Central memory CD4-positive, alpha-beta T cell (primary cell): ENCODE results near the gene PRDM16.

Source experiments
- DNase-seq: peaks from one replicate; pipeline ENCODE4 v3.0.0; 2022

Gene PRDM16

GRCh38 chr1:3364551-3364950 is 295.5 kb downstream of the PRDM16 start:
- no peak for DNase-seq

DNA sequence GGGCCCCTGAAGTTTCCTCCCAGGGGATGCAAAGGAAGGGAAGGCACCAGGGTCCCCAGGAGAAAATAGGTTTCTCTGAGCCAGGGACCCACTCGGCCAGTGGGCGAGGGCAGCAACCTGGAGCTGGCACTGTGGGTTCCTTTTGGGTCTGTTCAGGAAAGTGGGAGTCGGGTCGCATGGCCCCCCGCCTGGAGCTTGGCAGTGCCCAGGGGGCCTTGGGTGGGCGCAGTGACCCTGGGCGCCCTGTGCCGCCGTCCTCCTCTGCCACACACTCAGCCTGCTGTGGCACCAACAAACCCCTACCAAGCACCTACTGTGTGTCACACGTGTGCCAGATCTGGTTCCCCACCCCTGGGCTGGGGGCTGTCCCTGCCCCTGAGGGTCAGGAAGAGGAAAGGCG is 296.0 kb downstream of the PRDM16 start:
- DNase-seq: no peak

DNA sequence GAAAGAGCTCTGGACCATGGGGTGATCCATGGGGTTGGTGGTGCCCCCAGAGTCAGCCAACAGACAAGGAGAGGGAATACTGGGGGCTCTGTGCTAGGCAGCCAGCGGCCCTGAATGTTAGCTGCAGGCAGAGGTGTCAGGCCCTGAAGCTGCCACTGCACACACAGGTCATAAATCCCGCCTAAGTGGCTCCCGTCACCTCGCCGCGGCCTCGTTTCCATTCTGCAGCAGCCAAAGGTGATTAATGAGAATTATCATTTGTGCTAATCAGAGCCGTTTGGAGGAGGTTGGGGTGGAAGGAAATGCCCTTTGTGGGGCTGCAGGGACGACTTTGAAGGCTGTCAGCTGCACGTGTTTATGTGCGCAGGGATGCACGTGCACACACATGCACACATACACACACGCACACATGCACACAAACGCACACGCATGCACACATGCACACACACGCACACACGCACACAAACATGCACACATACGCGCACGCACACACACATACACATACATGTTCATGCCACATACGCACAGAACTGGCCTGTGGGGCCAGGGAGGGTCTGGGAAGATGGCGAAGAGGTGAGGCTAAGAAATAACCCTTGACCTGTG is 296.6 kb downstream of the PRDM16 start:
- no peak for DNase-seq

DNA sequence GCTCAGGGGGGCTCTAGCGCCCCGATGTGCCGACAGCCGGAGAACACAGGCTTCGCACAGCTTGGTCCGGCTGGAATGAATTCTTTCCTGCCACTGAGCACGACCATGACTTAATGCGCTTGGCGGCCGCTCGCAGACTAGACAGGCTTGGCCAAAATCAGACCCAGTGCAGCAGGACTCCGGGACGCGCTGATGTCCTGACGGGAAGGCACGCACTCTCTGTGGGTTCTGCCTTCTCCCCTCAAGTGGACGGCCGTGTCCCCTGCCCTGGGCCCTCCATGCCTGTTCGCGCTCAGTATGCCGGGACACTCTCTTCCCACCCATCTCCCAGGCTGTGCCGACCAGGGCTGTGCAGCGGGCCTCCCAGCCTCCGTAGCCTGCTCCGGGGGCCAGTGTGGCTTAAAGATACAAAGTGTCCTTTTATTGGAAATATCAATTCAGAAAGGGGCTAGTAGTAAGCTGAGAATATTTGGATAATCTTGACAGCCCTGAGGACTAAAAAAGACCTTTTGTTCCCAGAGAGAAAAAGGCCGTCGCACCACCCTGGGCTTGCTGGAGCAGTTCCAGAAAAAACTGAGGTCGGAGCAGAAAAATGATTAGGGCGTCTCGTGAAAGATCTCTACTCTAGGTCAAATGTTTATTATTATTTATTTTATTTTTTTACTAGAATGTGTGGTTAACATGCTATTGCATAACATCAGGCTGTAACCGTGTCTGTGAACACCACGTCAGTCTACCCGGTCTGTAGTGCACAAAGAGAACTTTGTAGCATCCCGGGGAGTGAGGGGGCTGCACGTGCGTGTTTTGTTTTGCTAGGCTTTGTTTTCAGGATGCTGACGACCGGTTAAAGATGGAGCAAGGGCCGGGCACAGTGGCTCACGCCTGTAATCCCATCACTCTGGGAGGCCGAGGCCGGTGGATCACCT is 297.4 kb downstream of the PRDM16 start:
- no peak for DNase-seq

DNA sequence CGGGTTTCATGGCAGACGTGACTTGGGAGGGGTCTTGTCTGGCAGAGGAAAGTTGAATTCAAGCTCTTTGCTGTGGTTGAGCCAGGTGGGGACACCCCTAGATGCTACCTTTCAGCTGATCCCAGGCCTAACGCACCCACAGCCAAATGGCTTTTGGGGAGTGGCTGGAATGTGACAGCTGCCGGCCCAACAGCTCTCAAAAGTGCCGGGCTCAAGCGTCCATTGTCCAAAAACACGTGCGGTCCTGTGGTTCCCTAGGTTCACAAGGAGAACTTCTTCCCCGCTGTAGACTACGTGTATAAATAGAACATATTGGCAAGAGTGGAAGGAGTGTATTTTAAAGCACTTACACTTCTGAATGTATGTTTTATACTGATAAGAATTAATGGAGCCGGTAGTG is 298.4 kb downstream of the PRDM16 start:
- DNase-seq: no peak

DNA sequence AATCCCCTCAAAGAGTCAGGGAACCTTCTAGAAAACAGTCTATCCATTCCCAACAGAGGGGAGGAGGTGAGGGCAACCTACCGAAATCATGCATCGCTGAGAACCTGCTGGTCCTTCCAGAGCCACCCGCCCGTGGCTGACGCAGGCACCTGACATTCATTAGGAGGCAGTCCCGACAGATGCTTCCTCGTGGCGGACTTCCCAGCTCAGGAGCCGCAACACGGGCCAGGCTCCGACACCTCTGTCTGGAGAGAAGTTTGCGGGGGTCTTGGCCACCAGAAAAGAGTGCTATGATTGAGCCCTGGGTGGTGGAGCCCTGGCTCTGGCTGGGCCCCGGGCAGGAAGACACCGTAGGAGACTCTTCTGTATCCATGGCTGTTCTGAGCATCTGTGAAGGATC is 299.1 kb downstream of the PRDM16 start:
- DNase-seq: no peak

- DNase-seq: no peak
These were observed 299.9 kb downstream of the PRDM16 start for GRCh38 chr1:3368711-3369445.

DNA sequence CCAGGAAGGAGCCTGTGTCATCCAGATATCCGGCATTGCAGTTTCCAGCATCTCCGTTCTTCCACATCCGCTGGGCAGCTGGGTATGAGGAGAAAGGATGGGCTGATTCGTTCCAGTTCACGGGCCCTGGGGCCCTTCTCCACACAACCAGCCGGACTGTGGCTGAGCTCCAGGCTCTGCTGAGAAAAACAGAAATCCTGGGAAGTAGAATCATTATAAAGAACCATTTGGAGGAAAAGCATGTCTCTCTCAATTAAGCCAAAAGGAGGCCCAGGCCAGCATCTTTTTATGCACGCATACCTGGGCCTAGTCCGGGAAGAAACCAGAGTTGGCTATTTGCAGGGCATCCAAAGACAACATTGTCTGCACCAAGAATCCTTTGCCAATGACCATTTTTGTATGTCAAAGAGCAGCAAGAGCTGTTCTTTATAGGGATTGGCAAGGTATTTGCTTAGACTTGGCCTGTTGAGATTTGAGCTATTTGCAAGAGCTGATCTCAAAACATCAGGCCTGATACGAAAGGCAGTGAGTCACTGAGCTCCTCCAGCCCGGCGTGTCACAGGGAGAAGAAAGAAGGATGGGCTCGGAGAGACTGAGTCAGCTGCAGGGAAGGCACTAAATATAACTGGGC is 300.6 kb downstream of the PRDM16 start:
- no peak for DNase-seq

DNA sequence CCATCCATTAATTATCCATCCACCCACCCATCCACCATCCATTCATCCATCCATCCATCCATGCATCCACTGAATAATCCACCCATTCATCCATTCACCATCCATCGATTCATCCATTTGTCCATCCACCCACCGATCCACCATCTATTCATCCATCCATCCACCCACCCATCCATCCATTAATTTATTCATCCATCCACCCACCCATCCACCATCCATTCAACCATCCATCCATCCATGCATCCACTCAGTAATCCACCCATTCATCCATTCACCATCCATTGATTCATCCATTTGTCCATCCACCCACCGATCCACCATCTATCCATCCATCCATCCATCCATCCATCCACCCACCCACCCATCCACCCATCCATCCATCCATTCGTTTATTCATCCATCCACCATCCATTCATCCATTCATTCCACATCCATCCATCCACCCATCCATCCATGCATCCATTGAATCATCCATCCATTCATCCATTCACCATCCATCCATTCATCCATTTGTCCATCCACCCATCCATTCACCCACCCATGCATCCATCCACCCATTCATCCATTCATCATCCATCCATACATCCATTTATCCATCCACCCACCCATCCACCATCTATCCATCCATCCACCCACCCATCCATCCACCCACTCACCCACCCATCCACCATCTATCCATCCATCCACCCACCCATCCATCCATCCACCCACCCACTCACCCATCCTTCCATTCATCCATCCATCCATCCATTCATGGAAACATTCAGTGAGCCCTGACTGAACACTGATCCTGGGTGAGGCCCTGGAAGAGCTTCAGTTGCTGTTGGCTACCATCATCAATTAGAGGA is 302.1 kb downstream of the PRDM16 start:
- no peak for DNase-seq

DNA sequence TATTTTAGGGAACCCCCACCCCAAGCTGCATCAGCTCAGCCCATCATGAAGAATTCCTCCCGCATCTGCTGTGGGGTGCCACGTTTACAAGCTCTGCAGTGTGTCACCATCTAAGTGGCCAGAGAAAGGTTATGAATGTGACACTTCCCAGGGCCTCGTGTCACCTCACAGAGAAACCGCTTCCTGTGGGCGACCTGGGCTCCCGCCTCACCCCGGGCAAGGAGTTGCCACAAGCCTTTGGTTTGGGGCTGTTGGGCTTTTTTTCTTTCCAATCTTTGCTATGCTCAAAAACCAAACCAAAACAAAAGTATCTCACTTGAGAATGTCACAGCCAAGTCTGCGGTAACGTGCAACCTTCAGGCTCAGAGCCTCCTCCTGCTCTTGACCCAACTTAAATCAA is 303.3 kb downstream of the PRDM16 start:
- no peak for DNase-seq

DNA sequence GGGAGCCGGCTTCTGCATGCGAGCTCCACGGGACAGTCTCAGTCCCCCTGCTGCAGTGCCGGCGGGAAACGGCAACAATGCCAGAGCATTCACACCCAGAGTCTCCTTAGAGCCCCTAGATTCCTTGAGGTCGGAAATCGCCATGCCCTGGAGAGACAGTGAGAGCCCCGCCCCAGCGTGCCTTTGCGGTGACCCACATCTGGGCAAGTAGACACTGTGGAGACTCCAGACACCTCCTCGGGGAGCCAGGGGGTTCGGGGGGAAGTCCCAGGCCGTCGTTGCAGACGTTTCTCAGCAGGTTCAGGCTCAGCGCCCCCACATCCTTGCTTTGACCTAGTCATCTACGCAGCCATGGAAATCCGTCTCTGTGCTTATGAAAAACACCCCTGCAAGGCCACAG is 304.2 kb downstream of the PRDM16 start:
- DNase-seq: no peak

DNA sequence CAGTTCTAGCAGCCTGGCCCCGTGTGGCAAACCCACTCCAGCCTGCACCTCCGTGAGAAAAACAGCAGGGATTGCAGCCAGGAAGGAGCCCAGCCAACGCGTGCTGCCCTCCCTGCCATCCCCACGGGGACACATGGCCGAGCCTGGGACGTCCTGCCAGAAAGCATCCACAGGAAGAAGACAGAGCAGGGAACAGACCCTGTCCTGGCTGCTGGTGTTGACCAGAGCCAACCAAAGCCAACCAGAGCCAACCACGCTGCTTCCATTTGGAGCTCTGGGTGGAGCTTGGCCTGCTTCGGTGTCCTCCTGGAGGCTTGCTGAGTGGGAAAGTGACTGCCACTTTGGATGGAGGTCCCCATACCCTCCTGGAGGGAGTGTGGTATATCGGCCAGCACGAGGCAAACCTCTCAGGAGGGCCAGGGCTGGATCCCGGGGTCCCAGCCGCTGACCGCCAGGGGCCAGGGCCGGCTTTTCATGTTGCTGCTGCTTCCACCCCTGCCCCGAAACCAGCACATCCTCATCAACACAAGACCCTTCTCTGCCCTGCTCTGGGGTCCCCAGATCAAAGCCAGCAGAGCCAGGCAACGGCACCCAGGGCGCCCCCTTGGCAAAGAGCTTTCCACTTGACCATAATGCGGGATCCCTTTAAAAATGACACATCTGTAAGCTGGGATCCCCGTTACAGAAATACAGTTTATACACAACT is 304.9 kb downstream of the PRDM16 start:
- no peak for DNase-seq

DNA sequence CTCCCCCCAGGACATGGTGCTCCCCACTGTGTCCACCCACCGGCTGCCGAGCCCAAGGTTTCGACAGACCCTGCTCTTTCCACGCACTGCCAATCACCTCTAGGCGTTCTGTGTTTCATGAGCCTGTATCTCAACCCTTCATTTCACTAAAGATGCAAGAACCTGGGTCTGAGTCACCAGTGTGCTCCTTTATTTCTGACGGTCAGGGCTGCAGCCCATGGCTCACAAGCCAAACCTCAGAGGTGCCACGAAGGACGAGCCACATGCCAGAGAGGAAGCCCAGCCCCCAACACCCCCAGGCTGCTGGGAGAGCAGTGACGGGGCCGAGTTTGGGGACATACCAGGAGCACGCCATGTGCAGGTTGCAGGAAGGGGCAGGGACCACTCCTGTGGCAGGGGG is 306.2 kb downstream of the PRDM16 start:
- no peak for DNase-seq

GRCh38 chr1:3377166-3377565 is 308.2 kb downstream of the PRDM16 start:
- DNase-seq: no peak

DNA sequence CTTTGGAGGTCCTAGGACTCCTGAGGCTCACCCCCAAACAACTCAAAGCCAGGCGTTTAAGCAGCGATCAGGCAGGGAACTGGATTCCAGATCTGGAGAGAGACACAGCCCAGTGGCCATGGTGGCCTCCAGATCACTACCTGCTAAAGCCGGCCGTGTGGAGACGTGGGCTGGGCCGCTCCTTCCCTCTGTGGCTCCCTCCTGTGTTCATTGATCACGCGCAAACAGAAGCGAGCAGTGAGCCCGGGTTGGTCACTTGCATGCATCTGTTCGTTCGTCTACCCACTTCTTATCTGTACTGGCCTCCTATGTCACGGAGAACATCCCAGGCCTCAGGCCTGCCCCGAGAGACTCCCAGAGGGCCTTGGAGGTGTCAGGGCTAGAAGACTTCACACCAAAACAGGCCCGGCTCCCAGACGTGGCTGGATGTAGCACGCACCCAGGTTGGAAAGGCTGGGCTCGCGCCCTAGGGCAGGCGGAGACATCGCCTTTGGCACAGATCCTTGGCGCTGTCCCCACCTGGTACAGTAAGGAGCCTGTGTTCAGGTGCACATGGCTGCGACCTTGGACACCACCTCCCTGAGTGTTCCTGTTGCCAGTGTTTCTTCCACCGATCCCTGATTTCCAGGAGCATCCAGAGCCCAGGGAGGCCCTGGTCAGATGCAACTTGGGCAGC is 308.7 kb downstream of the PRDM16 start:
- no peak for DNase-seq

DNA sequence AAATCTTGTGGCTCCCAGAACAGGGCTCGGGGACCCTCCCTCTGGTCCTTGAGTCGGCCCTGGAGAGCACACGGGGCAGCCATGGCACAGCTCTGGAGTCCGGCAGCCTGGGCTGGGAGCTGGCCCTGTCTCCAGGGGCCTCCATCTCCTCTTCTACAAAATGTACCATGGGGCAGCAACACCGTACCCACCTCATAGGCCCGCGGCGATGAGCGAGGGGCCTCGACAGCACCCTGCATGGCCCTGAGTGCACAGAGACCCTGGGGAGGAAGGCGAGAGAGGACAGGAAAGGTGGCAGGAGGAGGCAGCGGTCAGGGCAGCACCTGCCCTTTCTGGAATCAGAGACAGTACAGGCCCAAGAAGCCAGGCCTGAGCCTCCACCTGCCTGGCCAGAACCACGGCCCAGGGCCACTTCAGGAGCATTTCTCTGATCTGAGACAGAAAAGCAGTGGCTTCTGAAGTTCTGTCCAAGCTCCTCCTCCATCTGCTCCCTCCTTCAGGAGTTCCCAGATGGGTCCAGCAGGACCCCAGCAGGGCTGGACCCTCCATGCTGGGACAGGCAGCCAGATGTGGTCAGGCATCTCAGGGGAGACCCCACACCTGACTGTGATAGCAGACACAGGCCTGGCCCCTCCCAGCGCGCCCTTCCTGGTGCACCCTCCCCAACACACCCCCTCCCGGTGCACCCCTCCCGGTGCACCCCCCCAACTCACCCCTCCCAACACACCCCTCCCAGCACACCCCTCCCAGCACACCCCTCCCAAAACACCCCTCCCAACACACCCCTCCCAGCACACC is 309.6 kb downstream of the PRDM16 start:
- DNase-seq: no peak

- no peak for DNase-seq
These were observed 310.9 kb downstream of the PRDM16 start for GRCh38 chr1:3379934-3380333.

DNA sequence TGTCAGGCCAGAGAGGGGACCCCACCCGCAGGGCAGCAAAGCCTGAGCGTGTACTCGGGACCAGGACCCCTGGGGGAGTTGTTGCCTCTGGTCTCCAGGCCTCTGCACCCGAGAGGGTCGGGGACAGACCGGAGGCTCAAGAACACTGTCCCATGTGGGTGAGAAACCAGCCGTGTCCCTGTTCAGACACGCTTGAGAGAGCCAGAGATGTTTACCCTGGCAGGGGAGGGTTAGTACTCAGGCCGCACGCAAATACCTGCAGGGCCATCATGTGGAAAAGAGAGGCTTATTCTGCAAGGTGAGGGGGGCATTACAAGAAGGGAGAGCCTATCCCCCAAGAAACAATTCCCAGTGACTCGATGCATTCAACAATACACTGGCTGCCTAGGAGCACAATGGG is 311.5 kb downstream of the PRDM16 start:
- no peak for DNase-seq

- DNase-seq: no peak
These were observed 312.9 kb downstream of the PRDM16 start for GRCh38 chr1:3381901-3382300.
